Activated CD4-positive, alpha-beta T cell treated with anti-CD3 and anti-CD28 coated beads, Interleukin-10, Interleukin-2, amounts not matched to agents 100 ng/mL and 50 ng/mL, durations not matched to agents 16 hours and 8 hours (primary cell): ENCODE measurements around the gene SLC25A6.
"Not testable (repeated sequence)": the region's sequence is repeated elsewhere in the genome, so short reads cannot be mapped to it uniquely, and the experiment has no call there.

Source experiments
- DNase-seq: peaks from one replicate; pipeline ENCODE4 v3.0.0-alpha.2; 2020

The SLC25A6 gene

GRCh38 chrX:1389181-1389992 lies 2.5 kb downstream of the SLC25A6 start:
- no peak for DNase-seq

- no peak for DNase-seq
Observed at GRCh38 chrX:1388651-1389050, 3.3 kb downstream of the SLC25A6 start.

GRCh38 chrX:1387141-1387776 lies 4.7 kb downstream of the SLC25A6 start:
- DNase-seq: no peak

GRCh38 chrX:1386338-1387127 lies 5.4 kb downstream of the SLC25A6 start:
- no peak for DNase-seq

- no peak for DNase-seq
Observed at GRCh38 chrX:1385253-1386223, 6.4 kb downstream of the SLC25A6 start.

- no peak for DNase-seq
Observed at GRCh38 chrX:1384658-1385252, 7.2 kb downstream of the SLC25A6 start.

GRCh38 chrX:1380672-1381233 lies 11.2 kb downstream of the SLC25A6 start:
- DNase-seq: no peak

- DNase-seq: no peak
Observed at GRCh38 chrX:1378306-1378759, 13.6 kb downstream of the SLC25A6 start.

- no peak for DNase-seq
Observed at GRCh38 chrX:1368385-1368698, 23.6 kb downstream of the SLC25A6 start.

- not testable (repeated sequence) for DNase-seq
Observed at GRCh38 chrX:1366363-1366762, 25.6 kb downstream of the SLC25A6 start.

- no peak for DNase-seq
Observed at GRCh38 chrX:1361910-1362309, 30.0 kb downstream of the SLC25A6 start.

- DNase-seq: no peak
Observed at GRCh38 chrX:1361275-1361674, 30.6 kb downstream of the SLC25A6 start.

- DNase-seq: no peak
Observed at GRCh38 chrX:1360171-1360570, 31.7 kb downstream of the SLC25A6 start.

GRCh38 chrX:1359477-1359873 lies 32.4 kb downstream of the SLC25A6 start:
- DNase-seq: no peak

GRCh38 chrX:1358793-1359476 lies 33.0 kb downstream of the SLC25A6 start:
- DNase-seq: no peak

- no peak for DNase-seq
Observed at GRCh38 chrX:1357993-1358392, 33.9 kb downstream of the SLC25A6 start.

- DNase-seq: no peak
Observed at GRCh38 chrX:1355131-1356046, 36.5 kb downstream of the SLC25A6 start.

- DNase-seq: no peak
Observed at GRCh38 chrX:1354036-1355019, 37.6 kb downstream of the SLC25A6 start.
